Measurements from ENCODE around the gene WFS1.

The WFS1 gene

GRCh38 chr4:6301051-6301731 lies 31.5 kb downstream of the WFS1 start:
- TF ChIP-seq GATA3 (IDR thresholded peaks at IDR 0.05; ENCODE audit: low read depth, low read length) (no peak), GATA2 (IDR thresholded peaks at IDR 0.05; ENCODE audit: low read depth, low read length) (no peak)

- TF ChIP-seq GATA3 (IDR thresholded peaks at IDR 0.05; ENCODE audit: low read depth, low read length) (no peak), GATA2 (IDR thresholded peaks at IDR 0.05; ENCODE audit: low read depth, low read length) (no peak)
Measured at GRCh38 chr4:6301732-6302442, 32.2 kb downstream of the WFS1 start.

GRCh38 chr4:6302869-6303268 lies 33.2 kb downstream of the WFS1 start:
- TF ChIP-seq GATA2 (IDR thresholded peaks at IDR 0.05; ENCODE audit: low read depth, low read length) (no peak), GATA3 (IDR thresholded peaks at IDR 0.05; ENCODE audit: low read depth, low read length) (no peak)

- TF ChIP-seq GATA2 (IDR thresholded peaks at IDR 0.05; ENCODE audit: low read depth, low read length) (no peak), GATA3 (IDR thresholded peaks at IDR 0.05; ENCODE audit: low read depth, low read length) (no peak)
Measured at GRCh38 chr4:6303943-6304342, 34.3 kb downstream of the WFS1 start.

GRCh38 chr4:6306299-6306698 lies 36.6 kb downstream of the WFS1 start:
- no peak for TF ChIP-seq GATA3 (IDR thresholded peaks at IDR 0.05; ENCODE audit: low read depth, low read length)
- no peak for TF ChIP-seq GATA2 (IDR thresholded peaks at IDR 0.05; ENCODE audit: low read depth, low read length)

- no peak for TF ChIP-seq GATA3 (IDR thresholded peaks at IDR 0.05; ENCODE audit: low read depth, low read length)
- no peak for TF ChIP-seq GATA2 (IDR thresholded peaks at IDR 0.05; ENCODE audit: low read depth, low read length)
Measured at GRCh38 chr4:6307230-6307629, 37.6 kb downstream of the WFS1 start.

- TF ChIP-seq GATA2 (IDR thresholded peaks at IDR 0.05; ENCODE audit: low read depth, low read length) (no peak), GATA3 (IDR thresholded peaks at IDR 0.05; ENCODE audit: low read depth, low read length) (no peak)
Measured at GRCh38 chr4:6307891-6308290, 38.2 kb downstream of the WFS1 start.

- no peak for TF ChIP-seq GATA3 (IDR thresholded peaks at IDR 0.05; ENCODE audit: low read depth, low read length)
- TF ChIP-seq GATA2 (IDR thresholded peaks at IDR 0.05; ENCODE audit: low read depth, low read length) = no peak
Measured at GRCh38 chr4:6308899-6309643, 39.4 kb downstream of the WFS1 start.

GRCh38 chr4:6309777-6310176 lies 40.1 kb downstream of the WFS1 start:
- no peak for TF ChIP-seq GATA2 (IDR thresholded peaks at IDR 0.05; ENCODE audit: low read depth, low read length)
- no peak for TF ChIP-seq GATA3 (IDR thresholded peaks at IDR 0.05; ENCODE audit: low read depth, low read length)

GRCh38 chr4:6313216-6313615 lies 43.6 kb downstream of the WFS1 start:
- TF ChIP-seq GATA2 (IDR thresholded peaks at IDR 0.05; ENCODE audit: low read depth, low read length) (no peak), GATA3 (IDR thresholded peaks at IDR 0.05; ENCODE audit: low read depth, low read length) (no peak)

- TF ChIP-seq GATA2 (IDR thresholded peaks at IDR 0.05; ENCODE audit: low read depth, low read length) (no peak), GATA3 (IDR thresholded peaks at IDR 0.05; ENCODE audit: low read depth, low read length) (no peak)
Measured at GRCh38 chr4:6316461-6317003, 46.9 kb downstream of the WFS1 start.

GRCh38 chr4:6318206-6318605 lies 48.6 kb downstream of the WFS1 start:
- TF ChIP-seq GATA2 (IDR thresholded peaks at IDR 0.05; ENCODE audit: low read depth, low read length) (no peak), GATA3 (IDR thresholded peaks at IDR 0.05; ENCODE audit: low read depth, low read length) (no peak)

- TF ChIP-seq GATA3 (IDR thresholded peaks at IDR 0.05; ENCODE audit: low read depth, low read length) (no peak), GATA2 (IDR thresholded peaks at IDR 0.05; ENCODE audit: low read depth, low read length) (no peak)
Measured at GRCh38 chr4:6319530-6320150, 50.0 kb downstream of the WFS1 start.

GRCh38 chr4:6320663-6321062 lies 51.0 kb downstream of the WFS1 start:
- TF ChIP-seq GATA2 (IDR thresholded peaks at IDR 0.05; ENCODE audit: low read depth, low read length) (no peak), GATA3 (IDR thresholded peaks at IDR 0.05; ENCODE audit: low read depth, low read length) (no peak)
